Measurements from ENCODE around the gene ACTA2.

GRCh38 chr10:88918191-88918905 is 34.2 kb downstream of the ACTA2 start:
- TF ChIP-seq EGR1 (IDR thresholded peaks at IDR 0.05; ENCODE audit: low read depth in 2 of 2) (no peak), RAD21 (IDR thresholded peaks at IDR 0.05) (no peak), CTCF (IDR thresholded peaks at IDR 0.05; ENCODE audit: low read depth, low read length, missing input control) (no peak), TAF1 (conservative IDR thresholded peaks at IDR 0.05) (no peak), JUND (IDR thresholded peaks at IDR 0.05) (no peak), REST (IDR thresholded peaks at IDR 0.05) (no peak), MAX (IDR thresholded peaks at IDR 0.05) (no peak), ATF3 (IDR thresholded peaks at IDR 0.05) (no peak), FOXA1 (IDR thresholded peaks at IDR 0.05) (no peak), HNF4A (conservative IDR thresholded peaks at IDR 0.05) (no peak), YY1 (IDR thresholded peaks at IDR 0.05) (no peak)
